Dedifferentiated amniotic fluid mesenchymal stem cell (primary cell): ENCODE results near the gene TMEM178B.
"Not testable (repeated sequence)": the region's sequence is repeated elsewhere in the genome, so short reads cannot be mapped to it uniquely, and the experiment has no call there.

Source experiments
- DNase-seq: peaks from one replicate; pipeline ENCODE4 v3.0.0-alpha.2; 2016; ENCODE audit errors: extremely low spot score

The TMEM178B gene

DNA sequence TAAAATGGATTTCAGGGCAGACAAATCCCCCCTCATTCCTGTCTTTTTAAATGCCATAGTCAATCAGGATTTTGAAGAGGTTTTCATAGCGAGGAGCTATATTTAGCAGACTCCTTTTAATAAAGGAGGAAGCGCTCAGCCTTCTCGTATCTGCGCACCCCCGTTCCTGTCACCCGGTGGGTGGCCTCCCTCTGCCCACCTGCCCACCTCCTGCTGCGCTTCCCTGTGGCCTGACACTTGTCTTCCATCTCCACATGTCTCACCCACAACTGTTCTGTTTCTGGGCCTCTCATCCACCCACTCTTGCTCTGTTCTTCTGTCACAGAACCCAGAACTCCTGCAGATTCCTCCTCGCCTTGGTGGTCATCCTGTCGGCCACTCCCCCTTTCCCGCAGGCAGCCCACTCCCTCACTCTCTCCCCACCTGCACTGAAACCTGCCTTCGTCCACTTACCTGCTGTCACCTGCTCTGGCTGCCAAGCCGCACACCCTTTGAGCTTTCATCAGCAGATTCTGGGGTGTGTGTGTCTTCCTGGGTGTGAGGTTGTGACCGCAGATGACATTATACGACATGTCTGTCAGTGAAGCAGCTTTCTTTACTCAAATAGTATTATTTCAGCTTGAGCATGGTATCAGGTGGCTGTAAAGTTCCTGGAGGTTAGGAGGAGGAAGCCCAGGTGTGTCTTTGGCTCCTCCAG is 313.8 kb downstream of the TMEM178B start:
- no peak for DNase-seq

GRCh38 chr7:141389140-141389796 is 315.4 kb downstream of the TMEM178B start:
- no peak for DNase-seq

GRCh38 chr7:141390339-141390738 is 316.5 kb downstream of the TMEM178B start:
- no peak for DNase-seq

GRCh38 chr7:141393056-141393455 is 319.2 kb downstream of the TMEM178B start:
- no peak for DNase-seq

GRCh38 chr7:141397236-141398163 is 323.6 kb downstream of the TMEM178B start:
- no peak for DNase-seq

DNA sequence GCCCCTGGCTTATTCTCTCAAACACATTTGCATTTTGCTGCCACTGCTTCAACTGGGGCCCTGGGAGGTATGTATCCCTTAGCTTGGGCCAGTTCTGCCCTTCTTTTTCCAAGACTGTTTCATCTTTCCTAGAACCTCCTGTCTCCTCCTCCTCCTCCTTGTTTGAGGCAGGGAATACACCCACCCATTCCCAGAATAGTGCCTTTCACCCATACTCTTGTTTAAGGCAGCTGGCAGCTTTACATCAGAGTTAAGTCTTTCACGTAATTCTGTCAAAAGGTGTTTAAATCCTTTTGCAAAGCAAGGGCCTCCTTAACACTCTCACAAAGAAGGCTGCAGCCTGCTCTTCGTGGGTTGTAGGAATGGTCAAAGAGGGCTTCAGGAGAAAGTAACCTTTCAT is 326.5 kb downstream of the TMEM178B start:
- no peak for DNase-seq

GRCh38 chr7:141402277-141402996 is 328.6 kb downstream of the TMEM178B start:
- DNase-seq: no peak

- DNase-seq: not testable (repeated sequence)
Observed at GRCh38 chr7:141403846-141404245, 330.0 kb downstream of the TMEM178B start.

- no peak for DNase-seq
Observed at GRCh38 chr7:141406347-141406746, 332.5 kb downstream of the TMEM178B start.

DNA sequence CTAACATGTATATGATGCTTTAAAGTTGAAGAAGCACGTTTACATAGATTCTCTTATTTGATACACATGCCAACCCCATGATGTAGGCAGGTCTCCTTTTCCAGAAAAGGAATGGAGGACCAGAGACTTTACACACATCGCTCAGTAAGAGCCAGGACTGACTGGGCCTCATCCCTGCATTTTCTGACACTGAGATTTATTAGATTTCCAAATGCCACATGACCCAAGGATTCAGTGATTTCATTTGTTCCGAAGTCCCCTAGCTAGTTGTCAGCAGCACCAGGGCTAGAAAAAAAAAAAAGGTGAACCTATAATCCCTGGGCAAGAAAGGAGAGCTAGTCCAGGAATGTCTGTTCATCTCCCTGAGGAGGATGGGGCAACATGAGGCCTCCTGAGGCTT is 334.0 kb downstream of the TMEM178B start:
- DNase-seq: no peak

DNA sequence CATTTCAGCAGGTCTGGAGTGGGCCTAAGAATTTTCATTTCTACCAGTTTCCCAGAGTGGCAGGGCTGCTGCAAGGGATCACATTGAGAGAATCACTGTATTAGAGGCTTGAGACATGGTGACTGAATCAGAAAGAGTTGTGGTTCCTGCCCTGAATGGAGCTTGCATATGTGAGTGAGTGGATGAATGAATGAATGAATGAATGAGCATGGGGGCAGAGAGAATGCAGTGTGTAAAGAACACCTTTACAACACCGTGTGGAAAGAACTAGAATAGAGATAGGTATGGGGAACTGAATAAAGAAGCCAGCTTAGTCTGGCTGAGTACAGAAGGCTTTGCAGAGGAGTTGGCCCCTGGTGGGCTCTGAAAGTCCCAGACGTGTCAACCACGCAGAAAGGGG is 334.6 kb downstream of the TMEM178B start:
- no peak for DNase-seq

- no peak for DNase-seq
Observed at GRCh38 chr7:141409219-141409618, 335.4 kb downstream of the TMEM178B start.

GRCh38 chr7:141409801-141410329 is 336.0 kb downstream of the TMEM178B start:
- DNase-seq: no peak

GRCh38 chr7:141410353-141411000 is 336.6 kb downstream of the TMEM178B start:
- no peak for DNase-seq

GRCh38 chr7:141411133-141411532 is 337.3 kb downstream of the TMEM178B start:
- no peak for DNase-seq

DNA sequence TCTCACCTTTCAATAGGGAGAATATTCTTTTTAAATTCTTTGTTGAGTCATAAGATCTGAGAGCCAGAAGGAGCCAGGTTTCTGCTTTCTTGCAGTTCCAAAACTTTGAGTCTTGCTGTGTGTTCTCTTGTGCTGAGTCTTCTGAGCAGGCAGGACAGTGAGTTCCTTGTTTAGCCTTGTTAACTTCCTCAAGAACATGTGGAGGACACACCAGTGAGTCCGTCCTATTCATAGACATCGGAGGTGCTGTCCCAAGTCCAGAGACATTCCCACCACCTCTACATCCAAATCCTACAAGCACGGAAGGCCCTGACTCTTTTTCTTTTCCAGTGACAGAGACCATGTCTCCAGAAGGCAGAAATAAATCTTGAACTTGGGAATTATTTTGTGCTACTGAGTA is 342.1 kb downstream of the TMEM178B start:
- DNase-seq: no peak

- DNase-seq: no peak
Observed at GRCh38 chr7:141416650-141417270, 342.9 kb downstream of the TMEM178B start.

GRCh38 chr7:141417506-141417905 is 343.6 kb downstream of the TMEM178B start:
- no peak for DNase-seq

GRCh38 chr7:141418066-141418465 is 344.2 kb downstream of the TMEM178B start:
- DNase-seq: no peak

DNA sequence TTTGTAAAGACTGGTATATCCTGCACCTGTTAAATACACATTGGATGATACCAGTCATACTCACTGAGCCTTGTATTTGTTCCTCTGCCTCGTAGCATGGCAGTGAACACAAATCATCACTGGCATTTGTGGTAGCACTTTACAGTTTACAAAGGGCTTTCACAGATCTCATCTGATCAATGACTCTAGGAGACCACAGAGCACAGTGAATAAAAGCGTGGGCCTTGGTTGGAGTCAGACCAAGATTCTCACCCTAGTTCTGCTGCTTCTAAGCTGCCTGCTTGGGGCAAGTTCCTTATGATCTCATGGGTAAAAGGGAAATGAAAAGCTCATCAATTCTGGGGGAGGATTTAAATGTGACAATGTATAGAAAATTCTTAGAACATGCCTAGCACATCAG is 347.4 kb downstream of the TMEM178B start:
- DNase-seq: no peak

GRCh38 chr7:141427134-141427533 is 353.3 kb downstream of the TMEM178B start:
- no peak for DNase-seq
